Mesenchymal stem cell (in vitro differentiated cells and primary cell): ENCODE results near the gene MDM4.

Experiments
- DNase-seq: peaks from one replicate; pipeline ENCODE4 v3.0.0-alpha.2; 2013
- H2AFZ ChIP-seq: one replicate; pipeline ENCODE4 v1.6.1; 2013; ENCODE audit warnings: low read depth, mild to moderate bottlenecking, control low read depth, inconsistent platforms, low read length, moderate library complexity
- H2AK5ac ChIP-seq: 2 replicates; pipeline ENCODE4 v1.6.1; 2013; ENCODE audit warnings: low read length, moderate library complexity, mild to moderate bottlenecking, inconsistent platforms; ENCODE audit not compliant: severe bottlenecking
- H2BK120ac ChIP-seq: one replicate; pipeline ENCODE4 v1.6.1; 2013; ENCODE audit warnings: low read depth, mild to moderate bottlenecking, inconsistent platforms, low read length, moderate library complexity
- H2BK12ac ChIP-seq, 2 experiments: one replicate each; pipeline ENCODE4 v1.6.1; 2013; ENCODE audit warnings: inconsistent platforms in 2 of 2, low read length in 2 of 2, mild to moderate bottlenecking in 2 of 2, moderate library complexity in 2 of 2, control low read depth in 1 of 2
- H2BK15ac ChIP-seq: one replicate; pipeline ENCODE4 v1.6.1; 2013; ENCODE audit warnings: mild to moderate bottlenecking, low read depth, inconsistent platforms; ENCODE audit not compliant: poor library complexity, severe bottlenecking
- H2BK5ac ChIP-seq: 2 replicates; pipeline ENCODE4 v1.6.1; 2013; ENCODE audit warnings: low read depth, mild to moderate bottlenecking, low read length, control low read depth, inconsistent platforms; ENCODE audit not compliant: poor library complexity, severe bottlenecking
- H3K14ac ChIP-seq, 2 experiments: one replicate each; pipeline ENCODE4 v1.6.1; 2013; ENCODE audit warnings: inconsistent platforms in 2 of 2, low read length in 2 of 2, control low read depth in 1 of 2, mild to moderate bottlenecking in 1 of 2, moderate library complexity in 1 of 2
- H3K18ac ChIP-seq, 2 experiments: one replicate each; pipeline ENCODE4 v1.6.1; 2013; ENCODE audit warnings: inconsistent platforms in 2 of 2, low read length in 2 of 2, control low read depth in 1 of 2, low read depth in 1 of 2, mild to moderate bottlenecking in 1 of 2
- H3K23ac ChIP-seq, 2 experiments: one replicate each; pipeline ENCODE4 v1.6.1; 2013; ENCODE audit warnings: inconsistent platforms in 2 of 2, low read length in 2 of 2, mild to moderate bottlenecking in 2 of 2, moderate library complexity in 2 of 2, control low read depth in 1 of 2
- H3K27ac ChIP-seq: 2 replicates; pipeline ENCODE4 v1.5.1; 2013; ENCODE audit warnings: mild to moderate bottlenecking, moderate library complexity, low read length, control low read depth, inconsistent platforms; ENCODE audit not compliant: poor library complexity, severe bottlenecking
- H3K27me3 ChIP-seq, 2 experiments: 2 replicates each; pipeline versions ENCODE4 v1.6.1 to v1.7.0; 2013; ENCODE audit warnings: low read length in 2 of 2, mild to moderate bottlenecking in 2 of 2, moderate library complexity in 2 of 2, control low read depth in 1 of 2, inconsistent platforms in 1 of 2; ENCODE audit not compliant: control insufficient read depth in 1 of 2, insufficient read depth in 1 of 2
- H3K36me3 ChIP-seq, 2 experiments: 2 replicates each; pipeline versions ENCODE4 v1.6.1 to v1.7.0; 2013; ENCODE audit warnings: low read length in 2 of 2, control low read depth in 1 of 2, inconsistent platforms in 1 of 2, low read depth in 1 of 2, mild to moderate bottlenecking in 1 of 2; ENCODE audit not compliant: insufficient read depth in 2 of 2, control insufficient read depth in 1 of 2
- H3K4ac ChIP-seq, 2 experiments: one replicate each; pipeline ENCODE4 v1.6.1; 2013; ENCODE audit warnings: inconsistent platforms in 2 of 2, low read length in 2 of 2, mild to moderate bottlenecking in 2 of 2, moderate library complexity in 2 of 2, control low read depth in 1 of 2, low read depth in 1 of 2
- H3K4me1 ChIP-seq: 2 replicates; pipeline ENCODE4 v1.6.1; 2013; ENCODE audit warnings: low read depth, low read length, control low read depth; ENCODE audit not compliant: control insufficient read depth, insufficient read depth
- H3K4me2 ChIP-seq: 2 replicates; pipeline ENCODE4 v1.6.1; 2013; ENCODE audit warnings: low read length, mild to moderate bottlenecking, inconsistent platforms; ENCODE audit not compliant: poor library complexity, severe bottlenecking
- H3K4me3 ChIP-seq, 2 experiments: 2 replicates each; pipeline versions ENCODE4 v1.5.1 to v1.7.0; 2013; ENCODE audit warnings: low read length in 2 of 2, mild to moderate bottlenecking in 2 of 2, control low read depth in 1 of 2, low read depth in 1 of 2; ENCODE audit not compliant: insufficient read depth in 1 of 2
- H3K79me1 ChIP-seq: replicated peaks from 2 replicates; pipeline ENCODE4 v1.6.1; 2013; ENCODE audit warnings: mild to moderate bottlenecking, control low read depth, low read length, inconsistent platforms; ENCODE audit not compliant: poor library complexity, severe bottlenecking
- H3K9ac ChIP-seq: 2 replicates; pipeline ENCODE4 v1.7.0; 2013; ENCODE audit warnings: mild to moderate bottlenecking, low read length, moderate library complexity
- H3K9me3 ChIP-seq: 2 replicates; pipeline ENCODE4 v1.7.0; 2013; ENCODE audit warnings: mild to moderate bottlenecking, low read length; ENCODE audit not compliant: control insufficient read depth
- H4K8ac ChIP-seq: one replicate; pipeline ENCODE4 v1.6.1; 2013; ENCODE audit warnings: inconsistent platforms, mild to moderate bottlenecking, low read length, moderate library complexity
- H4K91ac ChIP-seq: one replicate; pipeline ENCODE4 v1.6.1; 2013; ENCODE audit warnings: mild to moderate bottlenecking, low read length, inconsistent platforms
- WGBS: methylation state at CpG from one replicate; pipeline ENCODE4 v1.1.7; 2013; ENCODE audit warnings: mixed read lengths; 5-methylcytosine and 5-hydroxymethylcytosine counted together
- small RNA-seq: library from polyadenylated mRNA; stranded (forward); fragments of <200 nt; extraction: miRNeasy Mini kit (QIAGEN cat#:217004); gene quantifications from one replicate; pipeline ENCODE3, GENCODE V24; 2013; ENCODE audit warnings: low read depth

The MDM4 gene

DNA sequence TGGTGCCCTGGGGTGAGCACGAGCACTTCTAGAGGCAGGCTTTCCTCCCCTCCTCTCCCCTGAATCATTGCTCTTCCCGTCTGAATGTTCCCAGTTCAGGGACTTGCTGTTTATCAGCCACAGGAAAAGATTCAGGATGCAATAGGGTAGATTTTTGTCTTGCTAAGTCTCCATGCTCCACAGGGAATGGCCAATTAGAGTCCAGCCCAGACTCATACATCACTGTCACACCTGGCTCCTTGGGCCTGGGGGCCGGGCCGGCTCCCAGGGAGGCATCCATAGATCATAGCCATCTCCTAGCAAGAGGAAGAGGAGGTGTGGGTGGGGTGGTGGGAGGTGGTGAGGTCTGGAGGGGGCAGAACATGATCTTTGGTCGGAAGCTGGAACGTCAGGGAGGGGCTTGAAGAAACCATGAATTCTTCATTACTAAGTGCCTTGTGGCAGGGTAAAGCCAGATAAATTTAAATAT lies 85.9 kb downstream of the MDM4 start:
- Histone ChIP-seq H3K36me3 (no peaks in the 10 kb centered on the region), H2BK5ac (no peak overlapping the region), H3K4ac (no peak overlapping the region), H3K9me3 (no peaks in the 10 kb centered on the region), H3K4me1 (no peaks in the 10 kb centered on the region), H2BK12ac (no peak overlapping the region), H3K14ac (no peak overlapping the region), H3K79me1 (no peaks in the 10 kb centered on the region), H2AK5ac (no peak overlapping the region), H4K91ac (no peak overlapping the region), H3K23ac (no peak overlapping the region), H3K4me2 (no peak overlapping the region), H2BK15ac (peak overlapping the region; percentile 49), H3K4me3 (no peak overlapping the region), H2BK120ac (no peak overlapping the region), H3K18ac (no peak overlapping the region), H4K8ac (no peak overlapping the region), H3K27ac (no peak overlapping the region), H3K9ac (no peak overlapping the region), H3K27me3 (peaks cover 24 to 68% of the 10 kb centered on the region in 2 experiments), H2AFZ (no peak overlapping the region)
- WGBS, result 60% methylated on average over 3 of the region's 6 CpGs
- DNase-seq, result no peak

DNA sequence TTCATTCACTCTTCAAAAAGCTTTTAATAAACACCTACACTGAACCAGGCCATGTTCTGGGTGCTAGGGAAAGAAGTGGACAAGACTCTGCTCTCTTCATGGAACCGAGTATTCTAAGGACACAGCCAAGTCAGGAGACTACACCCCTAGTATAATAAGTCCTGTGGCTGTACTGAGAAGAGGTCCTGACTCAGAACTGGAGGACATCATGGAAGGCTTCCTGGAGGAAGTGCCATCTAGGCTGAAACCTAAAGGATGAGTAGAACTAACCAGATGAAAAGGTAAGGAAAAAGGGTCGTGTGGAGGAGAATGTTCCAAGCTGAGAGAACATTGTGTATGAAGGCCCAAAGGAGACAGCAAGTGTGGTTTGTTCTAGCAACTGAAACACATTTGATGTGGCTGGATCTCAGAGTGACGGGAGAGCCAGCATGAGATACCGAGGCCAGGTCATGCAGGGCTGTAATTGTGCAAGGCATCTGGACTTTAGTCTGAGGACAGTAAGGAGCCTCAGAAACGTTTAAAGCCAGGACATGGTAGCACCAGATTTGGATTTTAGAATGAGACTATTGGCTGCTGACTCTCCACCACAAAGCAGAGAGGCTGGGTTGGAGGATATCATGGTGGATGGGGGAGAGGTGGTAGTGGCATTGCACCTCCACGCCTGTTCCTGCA lies 86.8 kb downstream of the MDM4 start:
- Histone ChIP-seq H3K27me3 (peaks cover 24 to 75% of the 10 kb centered on the region in 2 experiments), H3K9ac (no peak overlapping the region)
- 85% methylated on average over 5 of the region's 6 CpGs for WGBS

DNA sequence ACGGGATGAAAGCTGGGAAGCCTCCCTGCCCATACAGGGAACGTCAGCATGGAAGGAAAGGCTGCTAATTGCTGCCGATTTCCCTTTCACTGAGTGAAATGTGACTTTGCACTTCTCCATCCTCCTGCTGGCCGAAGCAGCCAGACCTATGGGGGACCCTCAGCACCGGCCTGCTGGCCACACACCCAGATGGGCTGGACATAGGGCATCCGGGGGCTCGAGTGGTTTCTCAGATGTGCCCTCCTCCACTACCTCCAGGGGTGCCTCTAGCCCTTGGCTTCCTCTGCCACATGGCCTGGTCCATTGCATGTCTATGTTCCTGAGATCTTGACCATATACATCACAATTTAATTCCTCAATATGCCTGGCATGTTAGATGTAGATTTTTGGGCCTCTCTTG lies 89.6 kb downstream of the MDM4 start:
- H3K79me1 ChIP-seq, result no peaks in the 10 kb centered on the region
- H2AFZ ChIP-seq, result no peak overlapping the region
- H3K27me3 ChIP-seq, result peaks cover 40 to 86% of the 10 kb centered on the region in 2 experiments
- H3K27ac ChIP-seq, result no peak overlapping the region
- no peak overlapping the region for H2BK15ac ChIP-seq
- no peak overlapping the region for H3K18ac ChIP-seq
- no peak overlapping the region for H3K4me3 ChIP-seq
- no peak for DNase-seq
- no peak overlapping the region for H2BK12ac ChIP-seq
- H3K4me2 ChIP-seq, result no peak overlapping the region
- no peak overlapping the region for H4K8ac ChIP-seq
- no peak overlapping the region for H2BK120ac ChIP-seq
- H3K4me1 ChIP-seq, result no peaks in the 10 kb centered on the region
- no peaks in the 10 kb centered on the region for H3K36me3 ChIP-seq
- no peak overlapping the region for H3K14ac ChIP-seq
- 86% methylated on average over 7 of the region's 7 CpGs for WGBS
- H3K9ac ChIP-seq, result no peak overlapping the region
- no peak overlapping the region for H3K4ac ChIP-seq
- H3K9me3 ChIP-seq, result no peaks in the 10 kb centered on the region
- H2BK5ac ChIP-seq, result no peak overlapping the region
- H4K91ac ChIP-seq, result no peak overlapping the region
- no peak overlapping the region for H2AK5ac ChIP-seq
- no peak overlapping the region for H3K23ac ChIP-seq

More for the DNA sequence above, 86.8 kb downstream of the MDM4 start:
- Histone ChIP-seq H4K8ac (no peak overlapping the region), H3K4me1 (no peaks in the 10 kb centered on the region), H3K4me2 (no peak overlapping the region), H3K4ac (no peak overlapping the region), H2BK15ac (no peak overlapping the region), H3K9me3 (no peaks in the 10 kb centered on the region), H2BK120ac (no peak overlapping the region), H3K18ac (no peak overlapping the region), H4K91ac (no peak overlapping the region), H3K4me3 (no peak overlapping the region), H2AK5ac (no peak overlapping the region), H2BK5ac (no peak overlapping the region), H3K36me3 (no peaks in the 10 kb centered on the region), H3K27ac (no peak overlapping the region), H2AFZ (no peak overlapping the region), H3K23ac (no peak overlapping the region), H2BK12ac (no peak overlapping the region), H3K79me1 (no peaks in the 10 kb centered on the region), H3K14ac (no peak overlapping the region)
- DNase-seq, result no peak

Small RNA genes within 50 kb of the gene (small RNA-seq; reads per million reads assigned to genes)
- 264 reads per million, percentile 95 among the genes with 10 or more reads in this experiment for gene RNA5SP74
